H9 (cell line): ENCODE measurements around the gene APBB2. TPM values are rescaled to one million over a fixed set of nuclear protein-coding genes. Genes with fewer than 3 reads are reported as not detected.

Experiments
- DNase-seq: peaks from one replicate; pipeline ENCODE4 v3.0.0-alpha.2; 2017
- H2AFZ ChIP-seq: one replicate; pipeline ENCODE4 v1.6.1; 2013; ENCODE audit warnings: mild to moderate bottlenecking, low read length, control low read depth, moderate library complexity
- H2AK5ac ChIP-seq: 2 replicates; pipeline ENCODE4 v1.6.1; 2013; ENCODE audit warnings: low read length, control low read depth, mixed read lengths; ENCODE audit not compliant: insufficient read length
- H2BK120ac ChIP-seq: one replicate; pipeline ENCODE4 v1.6.1; 2013; ENCODE audit warnings: low read depth, mild to moderate bottlenecking, low read length, control low read depth, inconsistent platforms; ENCODE audit not compliant: poor library complexity, severe bottlenecking
- H2BK12ac ChIP-seq: 2 replicates; pipeline ENCODE4 v1.6.1; 2013; ENCODE audit warnings: low read length, control low read depth, mixed read lengths, low read depth; ENCODE audit not compliant: insufficient read length
- H2BK15ac ChIP-seq: 2 replicates; pipeline ENCODE4 v1.6.1; 2013; ENCODE audit warnings: low read depth, low read length, control low read depth
- H2BK20ac ChIP-seq: one replicate; pipeline ENCODE4 v1.6.1; 2013; ENCODE audit warnings: low read depth, mild to moderate bottlenecking, low read length, control low read depth, inconsistent platforms; ENCODE audit not compliant: poor library complexity, severe bottlenecking
- H2BK5ac ChIP-seq: 2 replicates; pipeline ENCODE4 v1.6.1; 2013; ENCODE audit warnings: low read length, control low read depth, mixed read lengths; ENCODE audit not compliant: insufficient read length
- H3K14ac ChIP-seq: 2 replicates; pipeline ENCODE4 v1.6.1; 2013; ENCODE audit warnings: low read length, control low read depth; ENCODE audit not compliant: insufficient read depth
- H3K18ac ChIP-seq: 2 replicates; pipeline ENCODE4 v1.6.1; 2013; ENCODE audit warnings: low read depth, mild to moderate bottlenecking, mixed read lengths, low read length, control low read depth; ENCODE audit not compliant: insufficient read length
- H3K23ac ChIP-seq: 2 replicates; pipeline ENCODE4 v1.6.1; 2013; ENCODE audit warnings: low read length, control low read depth, mixed read lengths, low read depth; ENCODE audit not compliant: insufficient read length
- H3K23me2 ChIP-seq: 2 replicates; pipeline ENCODE4 v1.6.1; 2013; ENCODE audit warnings: low read depth, mild to moderate bottlenecking, mixed read lengths, low read length, control low read depth; ENCODE audit not compliant: insufficient read length, poor library complexity, severe bottlenecking
- H3K27ac ChIP-seq: 2 replicates; pipeline ENCODE4 v1.5.1; 2013; ENCODE audit warnings: low read length, control low read depth, mixed read lengths, low read depth; ENCODE audit not compliant: insufficient read length
- H3K27me3 ChIP-seq: 2 replicates; pipeline ENCODE4 v1.6.1; 2013; ENCODE audit warnings: low read length, control low read depth, inconsistent platforms; ENCODE audit not compliant: insufficient read depth
- H3K4ac ChIP-seq: 2 replicates; pipeline ENCODE4 v1.6.1; 2013; ENCODE audit warnings: low read depth, mild to moderate bottlenecking, control low read depth, inconsistent platforms, low read length, moderate library complexity
- H3K4me1 ChIP-seq: 2 replicates; pipeline ENCODE4 v1.6.1; 2013; ENCODE audit warnings: low read length, control low read depth, inconsistent platforms; ENCODE audit not compliant: insufficient read depth
- H3K4me2 ChIP-seq: 2 replicates; pipeline ENCODE4 v1.6.1; 2013; ENCODE audit warnings: low read length, control low read depth, mixed read lengths; ENCODE audit not compliant: insufficient read length, insufficient read depth
- H3K56ac ChIP-seq: 2 replicates; pipeline ENCODE4 v1.6.1; 2013; ENCODE audit warnings: low read depth, mild to moderate bottlenecking, mixed read lengths, low read length, control low read depth; ENCODE audit not compliant: insufficient read length
- H3K79me1 ChIP-seq: 2 replicates; pipeline ENCODE4 v1.6.1; 2013; ENCODE audit warnings: low read depth, mild to moderate bottlenecking, moderate library complexity, low read length, control low read depth, inconsistent platforms; ENCODE audit not compliant: insufficient read depth, poor library complexity, severe bottlenecking
- H3K79me2 ChIP-seq: 2 replicates; pipeline ENCODE4 v1.6.1; 2013; ENCODE audit warnings: low read length, control low read depth, inconsistent platforms; ENCODE audit not compliant: insufficient read depth
- H3K9ac ChIP-seq: 2 replicates; pipeline ENCODE4 v1.6.1; 2013; ENCODE audit warnings: low read length, control low read depth, mixed read lengths; ENCODE audit not compliant: insufficient read length; ENCODE audit errors: extremely low read depth
- H3K9me3 ChIP-seq: one replicate; pipeline ENCODE4 v1.6.1; 2013; ENCODE audit warnings: low read depth, low read length, inconsistent platforms; ENCODE audit not compliant: control insufficient read depth
- H3T11ph ChIP-seq: one replicate; pipeline ENCODE4 v1.6.1; 2013; ENCODE audit warnings: mild to moderate bottlenecking, low read length, control low read depth, inconsistent platforms
- H4K20me1 ChIP-seq: one replicate; pipeline ENCODE4 v1.6.1; 2013; ENCODE audit not compliant: control insufficient read depth, insufficient read length, insufficient read depth
- H4K5ac ChIP-seq: 2 replicates; pipeline ENCODE4 v1.6.1; 2013; ENCODE audit warnings: low read depth, mild to moderate bottlenecking, mixed read lengths, low read length, control low read depth; ENCODE audit not compliant: insufficient read length
- H4K8ac ChIP-seq: replicated peaks from 2 replicates; pipeline ENCODE4 v1.6.1; 2013; ENCODE audit warnings: low read length, control low read depth, mixed read lengths, low read depth; ENCODE audit not compliant: insufficient read length
- H4K91ac ChIP-seq: 2 replicates; pipeline ENCODE4 v1.6.1; 2013; ENCODE audit warnings: low read depth, mild to moderate bottlenecking, moderate library complexity, mixed read lengths, low read length, control low read depth; ENCODE audit not compliant: insufficient read length
- H3K27ac Mint-ChIP-seq, 3 experiments: 2 replicates in 2 of 3; 3 replicates in 1 of 3; pipeline ENCODE4 v1.8.0; 2020 to 2021; ENCODE audit warnings: mixed read lengths in 3 of 3, mild to moderate bottlenecking in 1 of 3, moderate library complexity in 1 of 3
- H3K27me3 Mint-ChIP-seq: 2 replicates; pipeline ENCODE4 v1.8.0; 2021; ENCODE audit warnings: low read depth, mild to moderate bottlenecking, moderate library complexity, mixed read lengths
- H3K36me3 Mint-ChIP-seq, 3 experiments: 2 replicates in 2 of 3; 3 replicates in 1 of 3; pipeline ENCODE4 v1.8.0; 2020 to 2021; ENCODE audit warnings: low read depth in 3 of 3, mixed read lengths in 3 of 3; ENCODE audit not compliant: insufficient read depth in 1 of 3
- H3K4me1 Mint-ChIP-seq, 2 experiments: 2 replicates each; pipeline ENCODE4 v1.8.0; 2020; ENCODE audit warnings: mixed read lengths in 2 of 2
- H3K4me3 Mint-ChIP-seq, 2 experiments: 2 replicates in 1 of 2; 3 replicates in 1 of 2; pipeline ENCODE4 v1.8.0; 2020 to 2021; ENCODE audit warnings: mild to moderate bottlenecking in 2 of 2, mixed read lengths in 2 of 2, moderate library complexity in 1 of 2
- H3K9me3 Mint-ChIP-seq, 2 experiments: 2 replicates in 1 of 2; 3 replicates in 1 of 2; pipeline ENCODE4 v1.8.0; 2020; ENCODE audit warnings: mild to moderate bottlenecking in 2 of 2, mixed read lengths in 2 of 2, moderate library complexity in 1 of 2
- WGBS: extraction: QIAGEN DNeasy Blood & Tissue Kit; methylation state at CpG from one replicate; pipeline ENCODE4 v1.1.7; 2013; ENCODE audit warnings: missing lambda C conversion rate, low lambda C conversion rate, mixed read lengths; ENCODE audit not compliant: insufficient read length; ENCODE audit errors: extremely low coverage; 5-methylcytosine and 5-hydroxymethylcytosine counted together
- total RNA-seq: library from RNA; stranded (reverse); gene quantifications from 2 replicates; pipeline ENCODE4 v1.2.1, GENCODE V29; 2021
- TF ChIP-seq, protein P1 (sequence below): fragments of 200-600 bp; sonication (generic); conservative IDR thresholded peaks from 3 replicates; pipeline ENCODE4 v1.8.0; 2021; ENCODE audit warnings: antibody characterized with exemption, mild to moderate bottlenecking

The APBB2 gene
- total RNA-seq, 1 experiment from 2014 or later: 39.6 TPM

DNA sequence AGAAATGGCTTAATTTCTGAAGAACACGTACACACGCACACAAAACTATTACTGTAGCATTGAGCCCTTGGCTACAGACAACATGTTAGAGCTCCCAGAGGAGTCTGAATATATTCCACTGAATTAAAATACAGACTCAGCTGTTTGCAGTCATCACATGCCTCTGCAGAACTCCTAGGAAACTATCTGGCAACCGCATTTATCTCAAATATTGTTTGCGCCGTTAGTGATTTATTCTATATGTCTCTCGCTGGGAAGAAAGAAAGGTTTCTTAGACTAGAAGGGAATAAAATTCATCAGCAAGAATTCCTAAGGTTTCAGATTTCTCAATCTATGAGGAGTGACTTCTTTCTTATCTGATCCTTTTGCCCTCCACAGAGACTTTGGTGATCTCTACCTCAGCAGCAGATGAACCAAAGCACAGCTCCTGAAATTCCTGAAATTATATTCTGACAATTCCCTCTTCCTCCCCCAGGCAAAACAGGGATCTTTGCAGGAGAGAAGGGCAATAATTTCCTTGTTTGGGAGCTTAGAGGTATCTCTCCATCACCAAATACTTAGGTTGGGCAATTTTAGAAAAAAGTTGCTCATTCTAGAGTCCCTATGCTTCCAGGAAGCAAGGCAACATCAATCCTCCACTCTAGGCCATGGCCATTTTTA, 199.2 kb downstream of the APBB2 start:
- no peak overlapping the region; a peak in 1 of 7 replicates for H3K27ac Mint-ChIP-seq
- H3K4me3 Mint-ChIP-seq: no peak overlapping the region
- H3K56ac ChIP-seq: no peak overlapping the region
- H2BK5ac ChIP-seq: no peak overlapping the region
- no CpG with 5 or more reads among the region's 6 CpGs for WGBS
- H3K27me3 Mint-ChIP-seq: no peaks in the 10 kb centered on the region
- H4K5ac ChIP-seq: no peak overlapping the region
- no peak for DNase-seq
- H3K23me2 ChIP-seq: no peaks in the 10 kb centered on the region
- no peak overlapping the region for H2BK15ac ChIP-seq
- H3K14ac ChIP-seq: no peak overlapping the region
- H4K20me1 ChIP-seq: no peaks in the 10 kb centered on the region
- peaks cover 11 to 13% of the 10 kb centered on the region in 2 experiments for H3K4me1 Mint-ChIP-seq
- H3K79me2 ChIP-seq: no peaks in the 10 kb centered on the region
- H3T11ph ChIP-seq: no peak overlapping the region
- no peak overlapping the region for H3K4ac ChIP-seq
- H3K9me3 Mint-ChIP-seq: no peaks in the 10 kb centered on the region
- H2BK20ac ChIP-seq: no peak overlapping the region
- H2BK120ac ChIP-seq: no peak overlapping the region
- H2BK12ac ChIP-seq: no peak overlapping the region
- no peak overlapping the region for H3K9ac ChIP-seq
- H3K4me2 ChIP-seq: no peak overlapping the region
- H3K79me1 ChIP-seq: no peaks in the 10 kb centered on the region
- no peak overlapping the region for H4K8ac ChIP-seq
- H3K9me3 ChIP-seq: no peaks in the 10 kb centered on the region
- H3K36me3 Mint-ChIP-seq: peaks cover 0 to 8% (median 3%) of the 10 kb centered on the region in 3 experiments; a peak in 3 of 7 replicates
- H2AFZ ChIP-seq: no peak overlapping the region
- no peak overlapping the region for H3K23ac ChIP-seq
- TF ChIP-seq, protein P1, sequence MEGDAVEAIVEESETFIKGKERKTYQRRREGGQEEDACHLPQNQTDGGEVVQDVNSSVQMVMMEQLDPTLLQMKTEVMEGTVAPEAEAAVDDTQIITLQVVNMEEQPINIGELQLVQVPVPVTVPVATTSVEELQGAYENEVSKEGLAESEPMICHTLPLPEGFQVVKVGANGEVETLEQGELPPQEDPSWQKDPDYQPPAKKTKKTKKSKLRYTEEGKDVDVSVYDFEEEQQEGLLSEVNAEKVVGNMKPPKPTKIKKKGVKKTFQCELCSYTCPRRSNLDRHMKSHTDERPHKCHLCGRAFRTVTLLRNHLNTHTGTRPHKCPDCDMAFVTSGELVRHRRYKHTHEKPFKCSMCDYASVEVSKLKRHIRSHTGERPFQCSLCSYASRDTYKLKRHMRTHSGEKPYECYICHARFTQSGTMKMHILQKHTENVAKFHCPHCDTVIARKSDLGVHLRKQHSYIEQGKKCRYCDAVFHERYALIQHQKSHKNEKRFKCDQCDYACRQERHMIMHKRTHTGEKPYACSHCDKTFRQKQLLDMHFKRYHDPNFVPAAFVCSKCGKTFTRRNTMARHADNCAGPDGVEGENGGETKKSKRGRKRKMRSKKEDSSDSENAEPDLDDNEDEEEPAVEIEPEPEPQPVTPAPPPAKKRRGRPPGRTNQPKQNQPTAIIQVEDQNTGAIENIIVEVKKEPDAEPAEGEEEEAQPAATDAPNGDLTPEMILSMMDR: no peak
- H4K91ac ChIP-seq: no peak overlapping the region
- H3K27ac ChIP-seq: no peak overlapping the region
- no peak overlapping the region for H2AK5ac ChIP-seq
- H3K27me3 ChIP-seq: no peaks in the 10 kb centered on the region
- peaks cover 5% of the 10 kb centered on the region; the same call in 1 of the 2 replicates for H3K4me1 ChIP-seq
- H3K18ac ChIP-seq: no peak overlapping the region
